Activated CD4-positive, alpha-beta T cell treated with anti-CD3 and anti-CD28 coated beads, Interleukin-2, amount 50 U/mL, for 24 hours (primary cell): Measurements from ENCODE around the gene CEACAM5.
A peak's percentile ranks its signal among the peaks of the same experiment; 100 is the strongest.
"Not testable (repeated sequence)": the region's sequence is repeated elsewhere in the genome, so short reads cannot be mapped to it uniquely, and the experiment has no call there.

Source experiments
- DNase-seq, 2 donors: peaks; one replicate each; pipeline ENCODE4 v3.0.0-alpha.2; 2020; ENCODE audit warnings: low read depth in 1 of 2, low spot score in 1 of 2

The CEACAM5 gene

DNA sequence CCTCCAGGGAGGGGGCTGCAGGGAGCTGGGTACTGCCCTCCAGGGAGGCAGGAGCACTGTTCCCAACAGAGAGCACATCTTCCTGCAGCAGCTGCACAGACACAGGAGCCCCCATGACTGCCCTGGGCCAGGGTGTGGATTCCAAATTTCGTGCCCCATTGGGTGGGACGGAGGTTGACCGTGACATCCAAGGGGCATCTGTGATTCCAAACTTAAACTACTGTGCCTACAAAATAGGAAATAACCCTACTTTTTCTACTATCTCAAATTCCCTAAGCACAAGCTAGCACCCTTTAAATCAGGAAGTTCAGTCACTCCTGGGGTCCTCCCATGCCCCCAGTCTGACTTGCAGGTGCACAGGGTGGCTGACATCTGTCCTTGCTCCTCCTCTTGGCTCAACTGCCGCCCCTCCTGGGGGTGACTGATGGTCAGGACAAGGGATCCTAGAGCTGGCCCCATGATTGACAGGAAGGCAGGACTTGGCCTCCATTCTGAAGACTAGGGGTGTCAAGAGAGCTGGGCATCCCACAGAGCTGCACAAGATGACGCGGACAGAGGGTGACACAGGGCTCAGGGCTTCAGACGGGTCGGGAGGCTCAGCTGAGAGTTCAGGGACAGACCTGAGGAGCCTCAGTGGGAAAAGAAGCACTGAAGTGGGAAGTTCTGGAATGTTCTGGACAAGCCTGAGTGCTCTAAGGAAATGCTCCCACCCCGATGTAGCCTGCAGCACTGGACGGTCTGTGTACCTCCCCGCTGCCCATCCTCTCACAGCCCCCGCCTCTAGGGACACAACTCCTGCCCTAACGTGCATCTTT, 7.8 kb upstream of the CEACAM5 start:
- no peak for DNase-seq

DNA sequence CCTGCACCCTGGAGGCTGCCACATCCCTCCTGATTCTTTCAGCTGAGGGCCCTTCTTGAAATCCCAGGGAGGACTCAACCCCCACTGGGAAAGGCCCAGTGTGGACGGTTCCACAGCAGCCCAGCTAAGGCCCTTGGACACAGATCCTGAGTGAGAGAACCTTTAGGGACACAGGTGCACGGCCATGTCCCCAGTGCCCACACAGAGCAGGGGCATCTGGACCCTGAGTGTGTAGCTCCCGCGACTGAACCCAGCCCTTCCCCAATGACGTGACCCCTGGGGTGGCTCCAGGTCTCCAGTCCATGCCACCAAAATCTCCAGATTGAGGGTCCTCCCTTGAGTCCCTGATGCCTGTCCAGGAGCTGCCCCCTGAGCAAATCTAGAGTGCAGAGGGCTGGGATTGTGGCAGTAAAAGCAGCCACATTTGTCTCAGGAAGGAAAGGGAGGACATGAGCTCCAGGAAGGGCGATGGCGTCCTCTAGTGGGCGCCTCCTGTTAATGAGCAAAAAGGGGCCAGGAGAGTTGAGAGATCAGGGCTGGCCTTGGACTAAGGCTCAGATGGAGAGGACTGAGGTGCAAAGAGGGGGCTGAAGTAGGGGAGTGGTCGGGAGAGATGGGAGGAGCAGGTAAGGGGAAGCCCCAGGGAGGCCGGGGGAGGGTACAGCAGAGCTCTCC, 6.9 kb upstream of the CEACAM5 start:
- DNase-seq = no peak

DNA sequence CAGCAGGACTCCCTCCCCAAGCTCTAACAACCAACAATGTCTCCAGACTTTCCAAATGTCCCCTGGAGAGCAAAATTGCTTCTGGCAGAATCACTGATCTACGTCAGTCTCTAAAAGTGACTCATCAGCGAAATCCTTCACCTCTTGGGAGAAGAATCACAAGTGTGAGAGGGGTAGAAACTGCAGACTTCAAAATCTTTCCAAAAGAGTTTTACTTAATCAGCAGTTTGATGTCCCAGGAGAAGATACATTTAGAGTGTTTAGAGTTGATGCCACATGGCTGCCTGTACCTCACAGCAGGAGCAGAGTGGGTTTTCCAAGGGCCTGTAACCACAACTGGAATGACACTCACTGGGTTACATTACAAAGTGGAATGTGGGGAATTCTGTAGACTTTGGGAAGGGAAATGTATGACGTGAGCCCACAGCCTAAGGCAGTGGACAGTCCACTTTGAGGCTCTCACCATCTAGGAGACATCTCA, 6.2 kb upstream of the CEACAM5 start:
- no peak for DNase-seq

DNA sequence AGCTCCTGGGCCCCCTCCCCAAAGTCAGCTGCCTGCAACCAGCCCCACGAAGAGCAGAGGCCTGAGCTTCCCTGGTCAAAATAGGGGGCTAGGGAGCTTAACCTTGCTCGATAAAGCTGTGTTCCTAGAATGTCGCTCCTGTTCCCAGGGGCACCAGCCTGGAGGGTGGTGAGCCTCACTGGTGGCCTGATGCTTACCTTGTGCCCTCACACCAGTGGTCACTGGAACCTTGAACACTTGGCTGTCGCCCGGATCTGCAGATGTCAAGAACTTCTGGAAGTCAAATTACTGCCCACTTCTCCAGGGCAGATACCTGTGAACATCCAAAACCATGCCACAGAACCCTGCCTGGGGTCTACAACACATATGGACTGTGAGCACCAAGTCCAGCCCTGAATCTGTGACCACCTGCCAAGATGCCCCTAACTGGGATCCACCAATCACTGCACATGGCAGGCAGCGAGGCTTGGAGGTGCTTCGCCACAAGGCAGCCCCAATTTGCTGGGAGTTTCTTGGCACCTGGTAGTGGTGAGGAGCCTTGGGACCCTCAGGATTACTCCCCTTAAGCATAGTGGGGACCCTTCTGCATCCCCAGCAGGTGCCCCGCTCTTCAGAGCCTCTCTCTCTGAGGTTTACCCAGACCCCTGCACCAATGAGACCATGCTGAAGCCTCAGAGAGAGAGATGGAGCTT, 4.7 kb upstream of the CEACAM5 start:
- no peak for DNase-seq

DNA sequence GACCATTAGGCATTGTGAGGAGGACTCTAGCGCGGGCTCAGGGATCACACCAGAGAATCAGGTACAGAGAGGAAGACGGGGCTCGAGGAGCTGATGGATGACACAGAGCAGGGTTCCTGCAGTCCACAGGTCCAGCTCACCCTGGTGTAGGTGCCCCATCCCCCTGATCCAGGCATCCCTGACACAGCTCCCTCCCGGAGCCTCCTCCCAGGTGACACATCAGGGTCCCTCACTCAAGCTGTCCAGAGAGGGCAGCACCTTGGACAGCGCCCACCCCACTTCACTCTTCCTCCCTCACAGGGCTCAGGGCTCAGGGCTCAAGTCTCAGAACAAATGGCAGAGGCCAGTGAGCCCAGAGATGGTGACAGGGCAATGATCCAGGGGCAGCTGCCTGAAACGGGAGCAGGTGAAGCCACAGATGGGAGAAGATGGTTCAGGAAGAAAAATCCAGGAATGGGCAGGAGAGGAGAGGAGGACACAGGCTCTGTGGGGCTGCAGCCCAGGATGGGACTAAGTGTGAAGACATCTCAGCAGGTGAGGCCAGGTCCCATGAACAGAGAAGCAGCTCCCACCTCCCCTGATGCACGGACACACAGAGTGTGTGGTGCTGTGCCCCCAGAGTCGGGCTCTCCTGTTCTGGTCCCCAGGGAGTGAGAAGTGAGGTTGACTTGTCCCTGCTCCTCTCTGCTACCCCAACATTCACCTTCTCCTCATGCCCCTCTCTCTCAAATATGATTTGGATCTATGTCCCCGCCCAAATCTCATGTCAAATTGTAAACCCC, 2.8 kb upstream of the CEACAM5 start:
- no peak for DNase-seq

DNA sequence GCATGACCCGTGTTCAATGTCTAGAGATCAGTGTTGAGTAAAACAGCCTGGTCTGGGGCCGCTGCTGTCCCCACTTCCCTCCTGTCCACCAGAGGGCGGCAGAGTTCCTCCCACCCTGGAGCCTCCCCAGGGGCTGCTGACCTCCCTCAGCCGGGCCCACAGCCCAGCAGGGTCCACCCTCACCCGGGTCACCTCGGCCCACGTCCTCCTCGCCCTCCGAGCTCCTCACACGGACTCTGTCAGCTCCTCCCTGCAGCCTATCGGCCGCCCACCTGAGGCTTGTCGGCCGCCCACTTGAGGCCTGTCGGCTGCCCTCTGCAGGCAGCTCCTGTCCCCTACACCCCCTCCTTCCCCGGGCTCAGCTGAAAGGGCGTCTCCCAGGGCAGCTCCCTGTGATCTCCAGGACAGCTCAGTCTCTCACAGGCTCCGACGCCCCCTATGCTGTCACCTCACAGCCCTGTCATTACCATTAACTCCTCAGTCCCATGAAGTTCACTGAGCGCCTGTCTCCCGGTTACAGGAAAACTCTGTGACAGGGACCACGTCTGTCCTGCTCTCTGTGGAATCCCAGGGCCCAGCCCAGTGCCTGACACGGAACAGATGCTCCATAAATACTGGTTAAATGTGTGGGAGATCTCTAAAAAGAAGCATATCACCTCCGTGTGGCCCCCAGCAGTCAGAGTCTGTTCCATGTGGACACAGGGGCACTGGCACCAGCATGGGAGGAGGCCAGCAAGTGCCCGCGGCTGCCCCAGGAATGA, 1.5 kb upstream of the CEACAM5 start:
- DNase-seq = peak; percentile 52 to 56

DNA sequence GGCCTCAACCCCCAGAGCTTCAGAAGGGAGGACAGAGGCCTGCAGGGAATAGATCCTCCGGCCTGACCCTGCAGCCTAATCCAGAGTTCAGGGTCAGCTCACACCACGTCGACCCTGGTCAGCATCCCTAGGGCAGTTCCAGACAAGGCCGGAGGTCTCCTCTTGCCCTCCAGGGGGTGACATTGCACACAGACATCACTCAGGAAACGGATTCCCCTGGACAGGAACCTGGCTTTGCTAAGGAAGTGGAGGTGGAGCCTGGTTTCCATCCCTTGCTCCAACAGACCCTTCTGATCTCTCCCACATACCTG, 969 bp upstream of the CEACAM5 start:
- no peak for DNase-seq

DNA sequence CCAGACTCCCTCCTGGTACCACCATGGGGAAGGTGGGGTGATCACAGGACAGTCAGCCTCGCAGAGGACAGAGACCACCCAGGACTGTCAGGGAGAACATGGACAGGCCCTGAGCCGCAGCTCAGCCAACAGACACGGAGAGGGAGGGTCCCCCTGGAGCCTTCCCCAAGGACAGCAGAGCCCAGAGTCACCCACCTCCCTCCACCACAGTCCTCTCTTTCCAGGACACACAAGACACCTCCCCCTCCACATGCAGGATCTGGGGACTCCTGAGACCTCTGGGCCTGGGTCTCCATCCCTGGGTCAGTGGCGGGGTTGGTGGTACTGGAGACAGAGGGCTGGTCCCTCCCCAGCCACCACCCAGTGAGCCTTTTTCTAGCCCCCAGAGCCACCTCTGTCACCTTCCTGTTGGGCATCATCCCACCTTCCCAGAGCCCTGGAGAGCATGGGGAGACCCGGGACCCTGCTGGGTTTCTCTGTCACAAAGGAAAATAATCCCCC, 505 bp upstream of the CEACAM5 start:
- no peak for DNase-seq

DNA sequence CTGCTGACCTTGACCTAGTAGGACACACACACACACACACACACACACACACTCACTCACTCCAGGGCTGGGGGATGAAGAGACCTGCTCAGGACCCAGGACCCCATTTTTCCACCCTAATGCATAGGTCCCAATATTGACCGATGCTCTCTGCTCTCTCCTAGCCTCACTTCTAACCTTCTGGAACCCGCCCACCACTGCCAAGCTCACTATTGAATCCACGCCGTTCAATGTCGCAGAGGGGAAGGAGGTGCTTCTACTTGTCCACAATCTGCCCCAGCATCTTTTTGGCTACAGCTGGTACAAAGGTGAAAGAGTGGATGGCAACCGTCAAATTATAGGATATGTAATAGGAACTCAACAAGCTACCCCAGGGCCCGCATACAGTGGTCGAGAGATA, 1.1 kb downstream of the CEACAM5 start:
- DNase-seq = not testable (repeated sequence)

DNA sequence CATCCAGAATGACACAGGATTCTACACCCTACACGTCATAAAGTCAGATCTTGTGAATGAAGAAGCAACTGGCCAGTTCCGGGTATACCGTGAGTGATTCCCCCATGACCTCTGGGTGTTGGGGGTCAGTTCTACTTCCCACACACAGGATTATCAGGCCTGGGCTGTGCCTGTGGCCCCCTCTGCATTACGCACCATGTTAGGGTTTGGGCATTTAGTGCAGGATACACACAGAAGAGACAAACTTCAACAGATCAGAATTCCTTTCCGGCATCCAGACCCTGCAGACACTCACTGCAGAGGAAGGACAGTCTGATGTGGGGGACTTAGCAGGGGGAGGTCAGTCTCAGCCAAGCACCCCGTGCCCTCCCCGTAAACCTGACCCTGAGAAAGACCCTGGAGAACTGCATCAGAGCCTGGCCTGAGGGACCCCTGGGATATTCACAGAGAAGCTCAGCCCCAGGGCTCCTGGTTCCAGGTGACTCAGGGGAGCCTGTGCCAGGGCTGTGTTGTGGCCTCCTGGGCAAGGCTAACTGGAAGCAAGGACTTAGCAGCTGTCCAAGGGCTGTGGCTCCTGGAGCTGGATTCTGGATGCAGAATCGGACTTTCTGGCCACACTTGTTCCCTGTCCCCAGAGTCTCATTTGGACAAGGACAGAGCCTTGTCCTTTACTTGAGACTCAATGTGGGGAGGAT, 1.7 kb downstream of the CEACAM5 start:
- DNase-seq = no peak

DNA sequence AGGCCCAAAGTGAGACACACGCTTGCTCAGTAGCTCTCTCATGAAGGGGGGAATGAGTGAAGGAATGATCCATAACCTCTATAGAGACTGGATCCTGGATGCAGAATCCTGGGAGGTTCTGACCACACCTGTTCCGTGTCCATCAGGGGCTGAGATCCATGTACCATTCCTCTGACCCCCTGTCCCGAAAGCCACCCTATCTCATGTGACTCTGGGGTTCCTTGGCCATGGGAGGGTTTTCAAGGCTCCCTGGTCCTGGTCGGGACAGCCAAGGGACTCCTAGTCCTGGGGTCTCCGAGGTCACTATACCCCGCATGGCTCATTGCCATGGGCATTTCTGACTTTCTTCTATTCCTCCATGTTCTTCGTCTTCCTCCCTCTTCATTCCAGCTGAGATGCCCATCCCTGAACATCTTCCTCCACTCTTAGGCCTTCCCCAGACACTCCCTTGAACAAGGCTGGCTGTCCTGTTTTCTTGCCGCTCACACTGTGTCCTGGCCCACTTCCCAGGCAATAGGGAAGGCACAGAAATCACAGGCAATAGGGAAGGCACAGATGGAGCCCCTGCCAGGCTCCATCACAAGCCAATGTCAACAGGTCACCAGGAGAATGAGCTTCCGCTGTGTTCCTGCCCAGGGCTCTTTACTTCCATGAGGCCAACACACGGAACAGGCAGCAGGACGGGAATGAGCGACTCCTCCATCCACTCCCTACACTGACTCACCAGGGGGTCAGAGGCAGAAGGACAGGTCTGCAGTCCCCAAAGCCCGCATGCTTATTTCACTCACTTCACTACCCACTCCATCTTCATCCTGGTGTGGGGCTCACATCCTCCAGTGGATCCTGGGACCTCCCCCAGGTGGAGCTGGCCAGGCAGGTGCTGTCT, 3.2 kb downstream of the CEACAM5 start:
- DNase-seq = no peak

DNA sequence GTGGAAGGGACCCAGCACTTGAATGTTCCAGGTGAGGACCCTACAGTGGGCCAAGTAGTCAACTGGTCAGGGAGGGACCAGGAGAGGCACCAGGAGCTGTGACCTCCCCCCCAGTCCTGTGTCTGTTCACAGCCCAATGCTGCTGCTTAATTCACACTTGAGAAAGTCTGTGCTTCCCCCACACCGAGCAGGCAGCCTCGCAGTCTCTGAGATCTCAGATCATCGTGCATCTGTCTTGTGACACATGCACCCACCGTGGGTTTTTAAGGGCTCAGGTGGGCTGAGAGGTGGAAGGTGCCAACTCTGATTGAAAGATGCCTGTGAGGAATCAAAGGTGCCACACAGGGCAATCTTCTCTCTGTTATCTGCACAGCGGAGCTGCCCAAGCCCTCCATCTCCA, 6.2 kb downstream of the CEACAM5 start:
- DNase-seq = no peak

DNA sequence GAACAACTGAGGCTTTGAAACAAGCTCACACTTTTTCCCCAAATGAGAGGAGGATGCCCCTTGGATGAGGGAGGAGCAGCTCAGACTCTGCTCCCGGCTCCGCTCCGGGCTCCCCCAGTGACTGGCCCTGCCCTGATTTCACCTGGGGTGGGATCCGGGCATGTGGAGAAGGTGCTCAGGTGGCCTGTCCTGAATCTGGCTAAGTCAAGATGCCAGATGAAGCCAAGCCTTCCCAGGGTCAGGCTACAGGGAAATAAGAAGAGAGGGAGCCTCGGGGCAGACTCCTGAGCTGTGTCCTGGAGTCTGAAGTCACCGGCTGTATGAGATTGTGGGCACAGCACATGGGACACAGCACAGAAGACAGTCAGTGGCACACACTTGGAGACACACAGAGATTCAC, 10.3 kb downstream of the CEACAM5 start:
- DNase-seq = no peak

DNA sequence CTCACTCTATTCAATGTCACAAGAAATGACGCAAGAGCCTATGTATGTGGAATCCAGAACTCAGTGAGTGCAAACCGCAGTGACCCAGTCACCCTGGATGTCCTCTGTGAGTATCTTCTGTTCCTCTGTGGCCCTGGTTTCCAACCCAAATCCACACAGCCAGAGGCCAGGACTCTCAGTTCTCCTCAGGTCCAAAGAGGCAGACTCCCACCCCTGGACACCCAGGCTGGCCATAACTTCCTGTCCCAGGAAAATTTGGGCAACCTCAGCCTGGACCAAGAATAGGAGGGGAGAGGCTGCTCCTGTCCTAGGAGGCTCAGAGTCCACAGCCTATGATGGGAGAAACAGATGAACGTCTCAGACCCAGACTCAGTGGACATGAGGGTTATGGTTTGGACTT, 11.7 kb downstream of the CEACAM5 start:
- no peak for DNase-seq

DNA sequence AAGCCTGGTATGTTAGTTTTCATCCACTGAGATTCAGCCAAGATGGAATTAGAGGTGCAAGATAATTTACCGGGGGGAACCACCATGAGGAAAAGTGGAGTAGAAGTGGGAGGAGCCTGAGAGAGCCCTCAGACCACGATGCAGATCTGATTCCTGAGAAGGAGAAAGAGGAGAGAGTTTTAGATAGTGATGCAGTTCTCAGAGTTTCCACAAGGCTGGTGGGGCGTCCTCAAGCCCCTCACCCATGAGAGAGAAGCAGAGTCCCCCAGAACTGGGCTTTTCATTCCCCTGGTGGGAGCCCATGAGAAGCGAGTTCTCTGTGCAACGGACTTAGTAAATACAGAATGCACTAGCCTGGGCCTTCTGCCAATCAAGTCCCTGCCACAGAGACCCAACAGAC, 18.1 kb downstream of the CEACAM5 start:
- DNase-seq = no peak

DNA sequence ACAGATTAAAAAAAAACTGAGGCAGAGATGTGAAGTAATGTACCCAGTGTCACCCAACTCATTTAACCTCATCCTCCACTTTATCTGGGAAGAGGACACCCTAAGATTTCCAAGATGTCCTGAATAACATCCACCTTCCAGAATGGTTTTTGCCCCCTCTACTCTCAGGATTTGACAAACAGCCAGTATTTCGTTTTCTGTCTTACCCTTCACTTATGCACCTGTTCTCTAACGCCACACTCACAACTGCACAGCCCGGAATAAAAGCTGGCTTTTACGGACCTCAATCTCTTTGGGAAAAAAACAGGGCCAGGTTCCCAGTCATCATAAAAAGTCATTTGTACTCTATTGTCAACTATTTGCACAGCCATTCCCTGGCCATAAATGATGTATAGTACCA, 25.7 kb downstream of the CEACAM5 start:
- no peak for DNase-seq

DNA sequence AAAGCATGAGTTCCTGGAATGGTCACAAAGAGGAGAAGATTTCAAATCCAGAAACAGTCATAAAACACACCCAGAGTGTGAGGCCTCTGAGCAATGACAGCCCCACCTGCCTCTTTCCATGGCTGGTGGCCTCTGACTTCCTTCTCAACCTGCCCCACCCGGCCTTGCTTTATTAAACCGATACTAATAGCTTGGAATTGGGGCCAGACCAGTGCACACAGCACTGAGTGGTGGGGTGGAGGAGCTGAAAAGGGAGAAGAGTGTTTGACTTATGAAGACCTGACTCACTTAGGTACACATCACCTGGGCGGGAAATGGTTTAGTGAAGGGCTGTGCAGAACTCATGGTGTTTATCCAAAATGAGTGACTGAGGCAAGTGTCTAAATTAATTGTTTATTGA, 26.2 kb downstream of the CEACAM5 start:
- no peak for DNase-seq

DNA sequence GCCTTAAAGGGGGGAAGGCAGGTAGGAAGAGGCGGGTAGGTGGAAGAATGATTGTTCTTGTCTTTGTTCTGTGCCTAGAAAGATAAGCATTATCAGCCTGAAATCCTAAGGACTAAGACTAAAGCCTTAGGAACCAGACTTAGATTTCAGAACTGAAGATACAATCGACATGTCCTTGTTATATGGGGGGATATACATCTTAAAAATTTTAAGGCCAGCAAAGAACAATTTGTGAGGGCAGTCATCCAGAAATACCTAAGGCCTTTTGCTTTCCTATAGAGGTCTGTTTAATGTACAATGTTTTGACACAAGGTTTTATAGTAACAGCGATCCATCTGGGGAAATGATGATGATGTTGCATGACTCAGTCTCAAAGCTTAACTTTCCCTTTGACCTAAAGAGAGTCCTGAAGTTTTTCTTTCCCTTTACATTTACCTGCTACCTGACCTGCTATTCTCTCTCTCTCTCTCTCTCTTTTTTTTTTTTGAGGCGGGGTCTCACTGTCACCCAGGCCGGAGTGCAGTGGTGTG, 26.7 kb downstream of the CEACAM5 start:
- DNase-seq = no peak

DNA sequence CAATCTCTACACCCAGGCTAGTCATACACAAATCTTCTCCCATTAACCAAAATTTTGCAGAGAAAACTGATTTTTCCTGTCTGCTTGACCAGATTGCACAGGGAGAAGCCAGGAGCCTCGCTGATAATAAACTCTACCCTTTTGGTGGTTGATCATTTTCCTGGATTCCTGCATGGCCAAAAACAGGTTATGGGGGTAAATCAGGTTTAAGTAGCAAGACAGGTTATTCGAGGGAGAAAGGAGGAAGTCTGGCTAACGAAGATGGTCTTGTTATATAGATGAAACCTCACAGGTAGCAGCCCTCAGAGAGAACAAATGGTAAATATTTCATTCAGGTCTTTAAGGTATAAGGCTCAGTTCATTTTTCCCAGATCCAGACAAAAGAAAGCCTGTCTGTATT, 30.9 kb downstream of the CEACAM5 start:
- no peak for DNase-seq
